Measurements from ENCODE around the gene GP9.

Gene GP9

GRCh38 chr3:129022114-129023007, 38.2 kb upstream of the GP9 start:
- no peak for DNase-seq (ENCODE audit: low read depth)
- no peak overlapping the region for H3K4me3 ChIP-seq (ENCODE audit: low read length)
- TF ChIP-seq CTCF (IDR thresholded peaks at IDR 0.05; ENCODE audit: insufficient read depth, low read depth, low read length, missing control alignments), result no peak

- no peak for DNase-seq (ENCODE audit: low read depth)
- no peak overlapping the region for H3K4me3 ChIP-seq (ENCODE audit: low read length)
- no peak for TF ChIP-seq CTCF (IDR thresholded peaks at IDR 0.05; ENCODE audit: insufficient read depth, low read depth, low read length, missing control alignments)
Measured at GRCh38 chr3:129023008-129023358, 37.6 kb upstream of the GP9 start.

GRCh38 chr3:129023909-129024308, 36.7 kb upstream of the GP9 start:
- no peak overlapping the region for H3K4me3 ChIP-seq (ENCODE audit: low read length)
- DNase-seq (ENCODE audit: low read depth), result peak; percentile 51
- TF ChIP-seq CTCF (IDR thresholded peaks at IDR 0.05; ENCODE audit: insufficient read depth, low read depth, low read length, missing control alignments), result peak; percentile 57

GRCh38 chr3:129025108-129025507, 35.5 kb upstream of the GP9 start:
- DNase-seq (ENCODE audit: low read depth), result no peak
- H3K4me3 ChIP-seq (ENCODE audit: low read length), result no peak overlapping the region
- TF ChIP-seq CTCF (IDR thresholded peaks at IDR 0.05; ENCODE audit: insufficient read depth, low read depth, low read length, missing control alignments), result no peak

- TF ChIP-seq CTCF (IDR thresholded peaks at IDR 0.05; ENCODE audit: insufficient read depth, low read depth, low read length, missing control alignments), result no peak
- H3K4me3 ChIP-seq (ENCODE audit: low read length), result no peak overlapping the region
- DNase-seq (ENCODE audit: low read depth), result no peak
Measured at GRCh38 chr3:129025691-129026435, 34.7 kb upstream of the GP9 start.

- peak; percentile 91 for DNase-seq (ENCODE audit: low read depth)
- peak overlapping the region; percentile 33 for H3K4me3 ChIP-seq (ENCODE audit: low read length)
- TF ChIP-seq CTCF (IDR thresholded peaks at IDR 0.05; ENCODE audit: insufficient read depth, low read depth, low read length, missing control alignments), result no peak
Measured at GRCh38 chr3:129026728-129027543, 33.6 kb upstream of the GP9 start.
